ENCODE results near the gene AKT1. TPM values are rescaled to one million over a fixed set of nuclear protein-coding genes. Genes with fewer than 3 reads are reported as not detected.

AKT1 gene
- total and polyA plus RNA-seq, 2 of the 4 experiments (the other 2 are of a cell fraction): 193 to 221 TPM

DNA sequence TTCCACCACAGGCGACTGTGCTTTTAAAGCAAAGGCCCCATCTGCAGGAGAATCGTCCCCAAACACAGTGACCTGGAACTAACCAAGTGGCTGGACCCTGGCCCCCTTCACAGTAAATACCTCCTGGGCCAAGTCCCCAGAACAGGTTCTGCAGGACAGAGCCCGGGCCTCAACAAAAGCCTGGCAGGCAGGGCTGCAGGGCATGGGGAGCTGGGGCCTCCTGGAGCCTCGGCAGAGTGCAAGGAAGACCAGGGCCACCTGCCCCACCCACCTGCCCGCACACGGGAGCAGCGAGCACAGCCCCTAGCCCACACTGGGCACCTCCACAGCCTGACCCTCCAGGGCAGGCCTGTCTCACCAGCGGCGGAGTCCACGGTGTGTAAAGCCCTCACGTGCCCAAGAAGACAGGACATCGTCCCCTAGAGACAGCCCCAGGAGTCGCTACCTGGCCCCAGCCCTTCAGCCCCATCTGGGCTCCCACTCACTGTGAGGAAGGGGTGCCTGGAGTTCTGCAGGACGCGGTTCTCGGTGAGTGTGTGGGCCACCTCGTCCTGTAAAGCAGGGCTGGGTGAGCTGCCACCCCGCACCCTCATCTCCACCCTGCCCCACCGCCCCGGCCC is 21.0 kb downstream of the AKT1 start:
- Histone ChIP-seq H2BK20ac (ENCODE audit: low read depth, low read length) (no peak overlapping the region), H3K36me3 (ENCODE audit: control insufficient read depth, insufficient read depth, low read length) (peaks cover 64% of the 10 kb centered on the region), H3K9me3 (ENCODE audit: control insufficient read depth, insufficient read depth, low read length) (no peaks in the 10 kb centered on the region; the same call in 1 of the 2 replicates), H4K91ac (ENCODE audit: insufficient read depth, low read depth, low read length) (no peak overlapping the region), H2BK15ac (ENCODE audit: low read depth, low read length) (no peak overlapping the region), H3K79me1 (ENCODE audit: low read depth in 1 of 2, low read length in 2 of 2) (peaks cover 8 to 36% of the 10 kb centered on the region in 2 experiments), H3K14ac (replicated peaks; ENCODE audit: low read depth, low read length) (no peak overlapping the region), H3K9ac (ENCODE audit: low read depth, low read length) (no peak overlapping the region), H3K4me1 (ENCODE audit: control insufficient read depth, insufficient read depth, low read length) (no peaks in the 10 kb centered on the region), H3K4me2 (ENCODE audit: low read depth, low read length) (no peak overlapping the region), H4K8ac (ENCODE audit: low read depth in 2 of 2, low read length in 2 of 2) (no peak overlapping the region), H3K27ac (ENCODE audit: insufficient read depth, low read length) (no peak overlapping the region), H3K27me3 (ENCODE audit: control insufficient read depth, insufficient read depth, low read length) (no peaks in the 10 kb centered on the region), H2BK120ac (ENCODE audit: low read depth, low read length) (no peak overlapping the region), H2AFZ (replicated peaks; ENCODE audit: low read length, poor library complexity) (no peak overlapping the region), H3K9me1 (ENCODE audit: insufficient read depth, low read length) (no peaks in the 10 kb centered on the region), H4K5ac (ENCODE audit: low read depth, low read length) (no peak overlapping the region), H2AK5ac (ENCODE audit: low read depth, low read length) (no peak overlapping the region), H2BK5ac (ENCODE audit: low read depth, low read length, poor library complexity, severe bottlenecking) (no peak overlapping the region), H3K56ac (ENCODE audit: extremely low read depth, insufficient read depth, low read length) (no peak overlapping the region), H3K4me3 (ENCODE audit: insufficient read depth, low read depth, low read length) (no peak overlapping the region), H4K20me1 (ENCODE audit: insufficient read depth, low read length) (peaks cover 41% of the 10 kb centered on the region), H2AK9ac (replicated peaks; ENCODE audit: low read depth, low read length, poor library complexity) (no peak overlapping the region), H3K4ac (ENCODE audit: low read depth, low read length) (no peak overlapping the region), H3K18ac (ENCODE audit: low read depth, low read length) (no peak overlapping the region), H3K23ac (ENCODE audit: low read depth, low read length) (no peak overlapping the region)
- DNase-seq: no peak
- in situ Hi-C loops (cut with MboI; ENCODE audit: low sequenced_read_pairs): no loop called here
- POLR2A ChIA-PET (ENCODE audit: unreplicated experiment): no interaction called here
- BruUV-seq (replicated peaks): no TSS peak
- CTCF ChIA-PET: no interaction called here
- intact Hi-C loops (cut with micrococcal nuclease): no loop called here
- no peak for TF ChIP-seq RFX5 (IDR thresholded peaks at IDR 0.05; ENCODE audit: low read depth, low read length)
- TF ChIP-seq SMC3 (IDR thresholded peaks at IDR 0.05; ENCODE audit: low read depth, low read length): no peak
- TF ChIP-seq, protein P1, sequence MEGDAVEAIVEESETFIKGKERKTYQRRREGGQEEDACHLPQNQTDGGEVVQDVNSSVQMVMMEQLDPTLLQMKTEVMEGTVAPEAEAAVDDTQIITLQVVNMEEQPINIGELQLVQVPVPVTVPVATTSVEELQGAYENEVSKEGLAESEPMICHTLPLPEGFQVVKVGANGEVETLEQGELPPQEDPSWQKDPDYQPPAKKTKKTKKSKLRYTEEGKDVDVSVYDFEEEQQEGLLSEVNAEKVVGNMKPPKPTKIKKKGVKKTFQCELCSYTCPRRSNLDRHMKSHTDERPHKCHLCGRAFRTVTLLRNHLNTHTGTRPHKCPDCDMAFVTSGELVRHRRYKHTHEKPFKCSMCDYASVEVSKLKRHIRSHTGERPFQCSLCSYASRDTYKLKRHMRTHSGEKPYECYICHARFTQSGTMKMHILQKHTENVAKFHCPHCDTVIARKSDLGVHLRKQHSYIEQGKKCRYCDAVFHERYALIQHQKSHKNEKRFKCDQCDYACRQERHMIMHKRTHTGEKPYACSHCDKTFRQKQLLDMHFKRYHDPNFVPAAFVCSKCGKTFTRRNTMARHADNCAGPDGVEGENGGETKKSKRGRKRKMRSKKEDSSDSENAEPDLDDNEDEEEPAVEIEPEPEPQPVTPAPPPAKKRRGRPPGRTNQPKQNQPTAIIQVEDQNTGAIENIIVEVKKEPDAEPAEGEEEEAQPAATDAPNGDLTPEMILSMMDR (conservative IDR thresholded peaks at IDR 0.05; ENCODE audit: low read depth, low read length): no peak
- ATAC-seq (ENCODE audit: low read depth): no peak
- 92% methylated on average over 4 of the region's 20 CpGs; no CpG with 5 or more reads in 1 of the 2 experiments for WGBS, 2 experiments (ENCODE audit: extremely low coverage in 2 of 2, insufficient read length in 1 of 2)
- dilution Hi-C loops (cut with HindIII; ENCODE audit: low sequenced_read_pairs, unreplicated experiment): no loop called here
